GOT3 (cell line): ENCODE measurements around the gene KCNQ4.

ENCODE experiments used
- DNase-seq: peaks from one replicate; lab custom pipeline; 2025; ENCODE audit warnings: mixed read lengths; lab: John Stamatoyannopoulos, UW

The KCNQ4 gene

DNA sequence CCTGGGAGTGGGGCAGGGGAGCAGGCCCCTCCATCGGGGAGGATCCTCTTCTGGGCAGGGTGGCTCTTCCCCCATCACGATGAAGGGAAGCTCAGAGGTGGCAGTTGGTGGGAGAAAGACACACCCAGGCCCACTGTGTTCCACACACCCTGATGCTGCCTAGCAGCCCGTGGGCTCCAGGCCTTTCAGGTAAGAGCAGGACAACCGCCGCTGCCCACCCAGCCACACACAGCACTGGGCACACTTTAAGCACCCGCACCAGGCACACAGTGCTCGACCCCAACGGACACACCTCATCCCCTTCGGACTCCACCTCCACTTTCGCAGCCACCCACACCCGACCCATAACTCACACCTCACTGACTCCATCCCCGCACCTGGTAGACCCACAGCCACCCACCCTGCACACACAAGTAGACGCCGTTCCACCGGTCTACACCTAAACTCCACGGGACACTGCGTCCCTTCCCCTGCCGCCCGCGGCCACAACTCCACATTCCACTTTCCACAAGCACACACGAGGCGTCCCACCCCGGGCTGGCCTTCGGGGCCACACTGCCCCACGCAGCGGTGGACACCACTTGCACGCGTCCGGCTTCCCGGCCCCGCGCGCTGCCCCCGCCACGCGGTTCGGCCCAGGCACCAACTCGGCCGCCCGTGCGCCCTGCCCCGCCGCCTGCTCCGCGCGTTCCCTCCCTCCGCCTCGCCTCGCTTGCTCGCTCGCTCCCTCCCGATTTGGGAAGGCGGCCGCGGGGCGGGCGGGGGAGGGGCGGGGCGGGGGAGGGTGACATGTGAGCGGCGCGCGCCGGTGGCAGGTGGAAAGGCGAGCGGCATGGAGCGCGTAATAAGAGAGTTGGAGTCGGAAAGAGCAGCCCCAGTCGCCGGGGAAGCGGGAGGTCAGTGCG, at the start of gene KCNQ4:
Gene KCNQ4 (plus strand): TSS at position 787 of the 905 bp plus-strand sequence. CDS start 307 bp downstream, outside the sequence.
- no peak for DNase-seq

GRCh38 chr1:40734882-40735628, 48.5 kb upstream of the KCNQ4 start:
- no peak for DNase-seq

DNA sequence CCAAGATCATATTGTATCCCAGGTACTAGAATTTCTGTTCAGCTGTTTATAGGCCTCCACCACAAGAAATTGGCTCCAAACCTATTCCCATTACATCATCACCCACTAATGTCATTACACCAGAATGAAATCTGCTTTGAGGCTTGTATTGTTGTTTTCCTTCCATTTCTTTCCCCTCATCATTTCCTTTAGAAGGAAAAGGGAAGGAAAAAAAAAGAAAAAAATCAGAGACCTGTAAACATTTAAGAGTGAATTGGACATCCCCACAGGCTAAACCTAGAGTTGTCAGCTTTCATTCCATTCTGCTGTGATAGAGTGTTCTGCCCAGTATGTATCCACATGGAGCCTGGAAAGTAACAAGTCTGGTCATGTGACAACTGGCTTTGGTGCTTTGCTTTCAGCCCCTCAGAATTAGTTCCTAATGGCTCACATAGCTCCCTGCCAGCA, 47.5 kb upstream of the KCNQ4 start:
- DNase-seq: no peak

DNA sequence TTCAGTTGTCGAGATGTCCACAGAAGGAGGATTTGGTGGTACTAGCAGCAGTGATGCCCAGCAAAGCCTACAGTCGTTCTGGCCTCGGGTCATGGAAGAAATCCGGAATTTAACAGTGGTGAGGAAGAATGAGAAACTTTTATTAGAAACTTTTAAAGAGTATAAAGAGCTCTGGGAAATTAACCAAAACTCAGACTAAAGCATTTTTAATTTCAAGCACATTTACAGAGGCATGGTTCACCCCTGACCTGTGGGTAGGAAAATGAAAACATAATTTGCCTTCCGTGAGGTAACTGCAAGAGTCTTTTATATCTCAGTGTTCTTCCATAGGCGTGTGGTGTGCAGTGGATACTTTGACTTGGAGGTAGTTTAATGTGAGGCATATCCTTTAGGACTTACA, 44.8 kb upstream of the KCNQ4 start:
- DNase-seq: no peak

DNA sequence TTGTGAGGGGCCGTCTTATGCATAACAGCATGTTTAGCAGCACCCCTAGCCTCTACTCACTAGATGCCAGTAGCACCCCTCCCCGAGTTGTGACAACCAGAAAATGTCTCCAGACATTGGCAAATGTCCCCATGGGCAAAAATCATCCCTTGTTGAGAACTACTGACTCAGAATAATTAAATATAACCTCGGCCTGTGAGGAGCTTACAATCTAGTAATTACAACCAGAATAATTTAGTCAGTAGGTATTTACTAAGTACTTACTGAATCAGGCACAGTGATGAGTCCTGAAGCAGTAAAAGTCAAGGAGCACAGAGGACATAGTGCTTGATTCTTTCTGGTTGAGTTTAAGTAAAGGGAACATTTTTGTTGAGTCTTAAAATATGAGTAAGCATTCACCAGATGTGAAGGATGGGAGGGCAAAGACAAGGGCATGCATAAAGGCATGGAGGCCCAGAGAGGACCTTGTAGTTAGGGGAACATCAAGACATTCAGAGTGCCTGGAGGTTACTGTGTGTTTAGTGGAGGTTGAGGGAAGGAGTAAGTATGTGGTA, 44.1 kb upstream of the KCNQ4 start:
- no peak for DNase-seq

DNA sequence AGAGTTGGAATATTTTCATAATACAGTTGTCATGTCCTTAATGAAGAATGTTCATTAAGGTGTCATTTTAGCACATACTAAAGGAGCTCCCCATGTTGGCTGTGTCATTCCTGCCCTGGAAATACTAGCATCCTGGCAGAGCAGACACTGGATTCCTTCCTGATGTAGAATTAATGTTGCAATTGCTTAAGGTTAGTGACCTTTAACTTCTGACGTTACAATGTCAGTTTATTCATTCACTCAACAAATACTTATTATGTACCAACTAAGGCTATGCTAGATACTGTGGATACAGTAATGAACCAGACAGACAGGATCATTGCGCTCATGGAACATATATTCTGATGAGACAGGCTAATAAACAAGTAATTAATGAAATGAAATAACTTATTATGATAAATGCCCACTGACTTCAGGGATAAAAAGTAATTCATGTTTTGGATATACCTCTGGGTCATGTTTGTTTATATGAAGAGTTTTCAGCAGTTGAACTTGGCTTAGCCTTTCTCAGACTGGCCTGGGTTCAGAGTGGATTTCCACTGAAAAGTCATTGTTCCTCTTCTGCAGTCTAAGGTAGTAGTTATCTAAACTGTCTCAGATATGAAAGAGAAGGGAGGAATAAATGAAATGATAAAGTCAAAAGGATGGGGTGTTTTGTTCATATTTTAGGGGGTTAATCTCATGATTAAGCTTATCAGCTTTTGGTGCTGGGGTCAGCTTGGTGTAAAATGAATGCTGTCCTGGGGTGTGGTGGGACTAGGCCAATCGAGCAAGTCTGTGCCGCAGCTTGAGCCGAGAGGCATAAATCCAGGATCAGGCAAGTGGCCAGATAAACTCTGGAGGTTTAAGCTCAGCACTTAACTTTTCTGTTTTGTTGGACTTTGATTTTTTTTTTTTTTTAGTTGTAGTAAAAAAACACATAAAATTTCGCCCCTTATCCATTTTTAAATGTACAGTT, 43.3 kb upstream of the KCNQ4 start:
- no peak for DNase-seq

DNA sequence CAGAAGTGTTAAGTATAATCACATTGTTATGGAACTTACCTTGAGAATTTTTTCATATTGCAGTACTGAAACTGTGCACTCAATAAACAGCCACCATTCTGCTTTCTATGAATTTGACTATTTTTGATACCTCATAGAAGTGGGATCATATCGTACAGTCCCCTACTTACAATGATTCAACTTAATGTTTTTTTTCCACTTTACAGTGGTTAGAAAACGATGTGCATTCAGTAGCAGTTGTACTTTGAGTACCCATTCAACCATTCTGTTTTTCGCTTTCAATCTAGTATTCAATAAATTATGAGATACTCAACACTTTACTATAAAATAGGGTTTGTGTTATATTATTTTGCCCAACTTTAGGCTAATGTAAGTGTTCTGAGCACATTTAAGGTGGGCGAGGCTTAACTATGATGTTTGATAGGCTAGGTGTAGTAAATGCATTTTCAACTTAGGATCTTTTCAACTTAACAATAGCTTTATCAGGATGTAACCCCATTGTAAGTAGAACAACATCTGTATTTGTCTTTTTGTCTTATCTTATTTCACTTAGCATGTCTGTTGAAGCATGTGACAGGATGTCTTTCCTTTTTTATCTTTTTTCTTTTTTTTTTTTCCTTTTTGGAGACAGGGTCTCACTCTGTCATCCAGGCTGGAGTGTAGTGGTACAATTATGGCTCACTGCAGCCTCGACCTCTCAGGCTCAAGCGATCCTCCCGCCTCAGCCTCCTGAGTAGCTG, 42.4 kb upstream of the KCNQ4 start:
- no peak for DNase-seq

GRCh38 chr1:40742363-40743061, 41.1 kb upstream of the KCNQ4 start:
- DNase-seq: no peak

- no peak for DNase-seq
Observed at GRCh38 chr1:40743452-40743851, 40.1 kb upstream of the KCNQ4 start.

DNA sequence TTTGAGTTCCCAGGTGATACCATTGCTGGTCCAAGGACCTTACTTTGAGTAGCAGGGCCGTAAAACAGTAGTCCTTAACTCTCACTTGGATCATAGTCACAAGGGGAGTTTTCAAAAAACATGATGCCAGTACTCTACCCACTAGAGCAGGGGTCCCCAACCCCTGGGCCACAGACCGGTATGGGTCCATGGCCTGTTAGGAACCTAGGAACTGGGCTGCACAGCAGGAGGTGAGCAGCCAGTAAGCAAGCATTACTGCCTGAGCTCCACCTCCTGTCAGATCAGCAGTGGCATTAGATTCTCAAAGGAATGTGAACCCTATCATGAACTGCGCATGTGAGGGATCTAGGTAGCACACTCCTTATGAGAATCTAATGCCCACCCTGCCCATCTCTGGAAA, 39.7 kb upstream of the KCNQ4 start:
- DNase-seq: no peak

GRCh38 chr1:40745176-40745575, 38.4 kb upstream of the KCNQ4 start:
- DNase-seq: no peak

- no peak for DNase-seq
Observed at GRCh38 chr1:40746344-40747090, 37.1 kb upstream of the KCNQ4 start.

DNA sequence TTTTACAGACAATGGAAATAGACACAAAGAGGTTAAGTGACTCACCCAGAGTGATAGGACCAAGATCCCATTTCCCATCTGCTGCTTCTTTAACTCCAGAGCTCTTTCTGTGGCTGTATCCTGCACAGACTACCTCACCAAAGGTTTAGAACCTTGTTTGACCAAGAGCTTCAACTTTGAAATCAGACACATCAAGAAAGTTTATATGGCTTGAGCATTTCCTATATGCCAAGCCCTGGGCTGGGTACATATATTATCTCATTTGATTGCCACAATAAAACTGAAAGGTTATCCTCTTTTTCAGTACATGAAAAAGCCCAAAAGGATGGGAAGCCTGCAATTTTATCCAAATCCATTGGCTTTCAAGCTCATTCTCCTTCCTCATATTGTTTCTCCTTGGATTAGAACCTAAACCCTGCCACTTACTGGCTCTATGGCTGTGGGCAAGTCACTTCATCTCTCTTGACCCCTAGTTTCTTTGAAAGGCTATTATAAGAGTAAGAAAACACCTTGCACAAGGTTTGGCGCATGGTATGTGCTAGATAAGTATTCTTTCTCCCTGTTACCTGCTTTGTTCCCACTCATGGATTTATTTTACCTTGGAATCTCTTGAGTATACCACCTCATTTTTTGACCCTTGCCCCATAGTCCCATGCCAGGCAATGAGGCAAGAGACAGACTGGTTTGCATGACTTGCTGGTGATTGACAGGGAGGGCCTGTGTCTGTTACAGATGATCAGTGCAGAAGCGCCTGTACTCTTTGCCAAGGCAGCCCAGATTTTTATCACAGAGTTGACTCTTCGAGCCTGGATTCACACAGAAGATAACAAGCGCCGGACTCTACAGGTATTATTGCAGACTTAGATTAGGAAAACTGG, 34.5 kb upstream of the KCNQ4 start:
- DNase-seq: no peak

DNA sequence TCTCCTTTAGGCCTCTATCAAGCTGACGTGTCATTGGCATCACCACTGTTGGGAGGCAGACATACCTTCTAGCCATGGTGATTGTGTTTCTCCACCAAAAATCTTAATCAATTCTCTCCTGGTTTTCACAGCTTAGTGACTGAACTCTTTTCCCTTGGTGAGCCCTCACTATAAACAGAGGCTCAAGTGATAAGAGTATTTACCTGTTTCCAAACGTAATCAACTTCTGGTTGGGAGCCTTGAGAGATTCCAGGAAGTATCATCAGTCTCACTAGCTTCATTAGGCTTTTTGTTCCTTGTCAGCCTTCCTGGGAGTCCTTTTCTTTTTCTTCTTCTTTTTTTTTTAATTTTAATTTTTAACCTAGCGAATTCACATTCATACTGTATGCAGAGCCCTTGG, 33.8 kb upstream of the KCNQ4 start:
- DNase-seq: no peak

DNA sequence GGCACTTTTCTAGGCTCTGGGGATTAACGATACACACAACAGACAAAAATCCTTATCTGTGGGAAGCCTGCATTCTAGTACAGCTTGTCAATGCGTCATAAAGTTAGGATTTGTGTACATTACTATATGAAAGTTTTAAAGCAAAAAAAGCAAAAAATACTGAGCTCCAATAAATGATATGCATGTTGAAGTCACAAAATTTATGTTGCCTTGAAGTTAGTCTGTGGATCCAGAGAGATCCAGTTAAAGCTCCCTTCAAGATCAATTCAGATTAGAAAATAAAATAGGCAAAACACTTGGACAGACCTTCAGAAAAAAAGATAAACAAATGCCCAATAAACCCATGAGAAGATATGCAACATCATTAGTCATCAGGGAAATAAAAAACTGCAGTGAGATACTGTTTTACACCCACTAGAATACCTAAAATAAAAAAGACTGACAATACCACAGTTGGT, 33.1 kb upstream of the KCNQ4 start:
- no peak for DNase-seq

DNA sequence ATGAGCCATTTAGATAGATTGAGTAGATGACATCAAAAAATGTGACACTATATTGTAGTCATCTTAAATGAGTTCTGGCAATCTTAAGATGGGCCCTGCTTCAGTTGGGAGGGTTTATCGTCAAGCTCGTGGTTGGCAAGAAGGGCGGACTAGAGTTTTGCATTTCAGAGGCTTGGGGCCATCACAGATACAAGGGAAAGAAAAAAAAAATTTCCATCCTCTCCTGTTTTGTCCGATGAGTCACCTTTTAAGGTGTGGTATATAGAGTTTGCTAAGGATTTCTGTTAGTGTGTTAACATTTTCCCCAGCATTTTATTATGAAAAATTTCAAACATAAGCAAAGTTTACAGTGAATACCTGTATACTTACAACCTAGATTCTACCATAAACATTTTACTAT, 31.8 kb upstream of the KCNQ4 start:
- no peak for DNase-seq

DNA sequence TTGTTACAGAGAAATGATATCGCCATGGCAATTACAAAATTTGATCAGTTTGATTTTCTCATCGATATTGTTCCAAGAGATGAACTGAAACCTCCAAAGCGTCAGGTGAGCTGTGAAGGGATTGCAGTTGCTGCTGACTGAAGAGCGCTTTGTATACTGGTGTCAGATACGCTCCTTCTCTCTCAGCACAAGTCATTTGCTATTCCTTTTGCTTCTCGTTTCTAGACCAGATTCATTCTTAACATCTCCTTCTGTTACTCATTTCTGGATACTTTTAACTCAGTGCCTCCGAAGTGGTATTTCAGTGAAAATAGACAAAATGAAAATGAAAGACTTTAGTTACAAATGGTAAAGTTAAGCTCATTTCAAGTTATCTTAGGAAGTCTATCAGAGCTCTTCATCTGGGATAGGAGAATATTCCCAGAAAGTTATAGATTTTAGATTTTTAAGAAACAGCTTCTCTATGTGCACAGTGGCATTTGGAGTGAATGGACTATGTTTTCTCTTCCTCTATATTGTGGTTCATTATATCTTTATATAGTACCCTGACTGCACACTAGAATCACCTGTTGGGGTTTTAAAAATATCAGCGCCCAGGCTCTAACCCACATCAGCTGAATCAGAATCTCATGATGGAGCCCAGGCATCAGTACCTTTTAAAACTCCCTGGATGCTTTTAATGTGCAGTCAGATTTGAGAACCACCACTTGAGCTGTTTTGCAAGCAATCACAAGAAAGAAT, 30.3 kb upstream of the KCNQ4 start:
- no peak for DNase-seq

- DNase-seq: no peak
Observed at GRCh38 chr1:40754201-40754600, 29.4 kb upstream of the KCNQ4 start.
